Adrenal gland (tissue), 12 donors: ENCODE measurements around the gene TRIM24. TPM values are rescaled to one million over a fixed set of nuclear protein-coding genes. Genes with fewer than 3 reads are reported as not detected.

Experiments used
- DNase-seq, 7 donors: peaks; one replicate each; pipeline ENCODE4 v3.0.0-alpha.2; 2019 to 2020
- H3K27ac ChIP-seq, 5 donors: fragments of 200-600 bp; sonication (generic) in 4 of 5; 1 replicate in 3 of 5; 2 replicates in 2 of 5; pipeline versions ENCODE4 v1.5.1 to v1.8.0; 2016 to 2020; ENCODE audit warnings: mild to moderate bottlenecking in 1 of 5
- H3K27me3 ChIP-seq: fragments of 200-600 bp; 2 replicates; pipeline ENCODE4 v1.8.0; 2021
- H3K36me3 ChIP-seq, 2 donors: fragments of 200-600 bp; replicated peaks in 1 of 2; 1 replicate in 1 of 2; 2 replicates in 1 of 2; pipeline versions ENCODE4 v1.5.1 to v1.8.0; 2018 to 2022
- H3K4me1 ChIP-seq, 2 donors: fragments of 200-600 bp; replicated peaks in 1 of 2; 1 replicate in 1 of 2; 2 replicates in 1 of 2; pipeline versions ENCODE4 v1.5.1 to v1.8.0; 2018 to 2021
- H3K4me3 ChIP-seq, 4 donors: fragments of 200-600 bp; sonication (generic) in 3 of 4; one replicate each; pipeline ENCODE4 v1.5.1; 2016 to 2018
- H3K9me3 ChIP-seq, 3 donors: fragments of 200-600 bp; sonication (generic) in 1 of 3; replicated peaks in 1 of 3; 1 replicate in 2 of 3; 2 replicates in 1 of 3; pipeline versions ENCODE4 v1.5.1 to v1.8.0; 2016 to 2021
- CTCF ChIP-seq, 6 experiments: fragments of 450-650 bp in 4 of 6; fragments of 200-600 bp in 2 of 6; sonication (generic) in 1 of 6; IDR thresholded peaks; 1 replicate in 5 of 6; 2 replicates in 1 of 6; pipeline versions ENCODE4 v1.5.1 to v1.8.0; 2016 to 2021; ENCODE audit warnings: antibody characterized with exemption in 6 of 6, mild to moderate bottlenecking in 2 of 6, moderate library complexity in 1 of 6
- POLR2A ChIP-seq, 2 donors: fragments of 450-650 bp; IDR thresholded peaks; one replicate each; pipeline ENCODE4 v1.6.1; 2017; ENCODE audit warnings: antibody characterized with exemption in 2 of 2, mild to moderate bottlenecking in 2 of 2, moderate library complexity in 1 of 2
- WGBS, 4 donors: extraction: QIAGEN DNeasy Blood & Tissue Kit in 2 of 4; methylation state at CpG; one replicate each; pipeline versions ENCODE4 v1.1.5 to v1.1.7; 2013 to 2017; 5-methylcytosine and 5-hydroxymethylcytosine counted together
- intact Hi-C, 2 donors: fragments of 100-400 bp; cut with DNase I; formaldehyde crosslinking; loops; one replicate each; pipeline versions ENCODE4 v1.14.1 to v1.15.0; 2022 to 2023
- polyA plus RNA-seq, 3 donors: library from polyadenylated mRNA; stranded (reverse); fragments of 200-250 nt in 2 of 3; fragments of 350-450 nt in 1 of 3; fragmentation: Illumina TruSeq in 1 of 3; extraction: RNeasy Lipid Tissue Mini Kit (QIAGEN cat#74804) in 1 of 3; gene quantifications; one replicate each; pipeline ENCODE4 v1.2.3, GENCODE V29; 2013 to 2014
- total RNA-seq, 9 donors: library from RNA; depleted of rRNA in 4 of 9; stranded (reverse); fragments of >200 nt in 4 of 9; fragments of 120-200 nt in 1 of 9; fragmentation: NEBNext Ultra II Directional in 1 of 9; extraction: Animal tissue kit (Norgen Biotek cat#: 25700) in 1 of 9; gene quantifications; one replicate each; pipeline versions ENCODE4 v1.1.0 to v1.2.4, GENCODE V29; 2013 to 2023
- donor health status: healthy with polysubstance abuse.
- donor health status: Bipolar disorder and iron deficiency.
- donor health status: DM: yes; HTN: yes; CAD: no.
- donor health status: DM: no; HTN: no; CAD: no.
- donor health status: DM: no; HTN: no; CAD: no.
- donor health status: DM: yes; HTN: yes; CAD: no.

TRIM24 gene
- total and polyA plus RNA-seq, 12 donors: 22.7 to 103 (median 59.4) TPM

- no peak overlapping the region for H3K27ac ChIP-seq
- H3K27me3 ChIP-seq: no peaks in the 10 kb centered on the region
- no peaks in the 10 kb centered on the region for H3K9me3 ChIP-seq
- 71 to 79% (median 77%) methylated on average over 4 of the region's 4 CpGs for WGBS, 4 donors
- no peak overlapping the region for H3K4me3 ChIP-seq
- H3K4me1 ChIP-seq: peaks cover 0 to 7% of the 10 kb centered on the region in 2 donors
- peaks cover 0 to 7% of the 10 kb centered on the region in 2 donors for H3K36me3 ChIP-seq
- intact Hi-C loops: no loop called here
- DNase-seq: no peak
- TF ChIP-seq POLR2A (IDR thresholded peaks at IDR 0.05) (no peak), CTCF (IDR thresholded peaks at IDR 0.05) (no peak)
These were observed 127.4 kb downstream of the TRIM24 start for GRCh38 chr7:138587485-138587884.

GRCh38 chr7:138588986-138589385 is 128.9 kb downstream of the TRIM24 start:
- Histone ChIP-seq H3K36me3 (peaks cover 0 to 7% of the 10 kb centered on the region in 2 donors), H3K27ac (no peak overlapping the region), H3K4me3 (no peak overlapping the region), H3K27me3 (no peaks in the 10 kb centered on the region), H3K9me3 (no peaks in the 10 kb centered on the region), H3K4me1 (peaks cover 0 to 6% of the 10 kb centered on the region in 2 donors)
- 94 to 100% (median 96%) methylated on average over 2 of the region's 2 CpGs for WGBS, 4 donors
- TF ChIP-seq POLR2A (IDR thresholded peaks at IDR 0.05) (no peak), CTCF (IDR thresholded peaks at IDR 0.05) (no peak)
- no peak for DNase-seq
- intact Hi-C loops: no loop called here

GRCh38 chr7:138590154-138590553 is 130.1 kb downstream of the TRIM24 start:
- H3K36me3 ChIP-seq: peaks cover 0 to 7% of the 10 kb centered on the region in 2 donors
- H3K27me3 ChIP-seq: no peaks in the 10 kb centered on the region
- H3K4me1 ChIP-seq: no peaks in the 10 kb centered on the region
- intact Hi-C loops: no loop called here
- 87 to 100% (median 98%) methylated on average over 1 of the region's 1 CpG for WGBS, 4 donors
- TF ChIP-seq CTCF (IDR thresholded peaks at IDR 0.05) (no peak), POLR2A (IDR thresholded peaks at IDR 0.05) (no peak)
- no peak for DNase-seq
- no peak overlapping the region for H3K27ac ChIP-seq
- no peaks in the 10 kb centered on the region for H3K9me3 ChIP-seq
- no peak overlapping the region for H3K4me3 ChIP-seq

- Histone ChIP-seq H3K4me3 (no peak overlapping the region), H3K27me3 (no peaks in the 10 kb centered on the region), H3K36me3 (no peaks in the 10 kb centered on the region), H3K27ac (no peak overlapping the region), H3K9me3 (no peaks in the 10 kb centered on the region), H3K4me1 (no peaks in the 10 kb centered on the region)
- no peak for TF ChIP-seq POLR2A (IDR thresholded peaks at IDR 0.05)
- no peak for TF ChIP-seq CTCF (IDR thresholded peaks at IDR 0.05)
- no peak for DNase-seq
- intact Hi-C loops: no loop called here
- 90 to 96% (median 92%) methylated on average over 2 of the region's 2 CpGs for WGBS, 4 donors
These were observed 135.4 kb downstream of the TRIM24 start for GRCh38 chr7:138595454-138595853.
